LNCaP clone FGC (cell line): ENCODE data around the gene TMEM176A.
"Not testable (repeated sequence)": the region's sequence is repeated elsewhere in the genome, so short reads cannot be mapped to it uniquely, and the experiment has no call there.

Experiments
- DNase-seq: peaks from one replicate; pipeline ENCODE4 v3.0.0-alpha.2; 2011; ENCODE audit warnings: low read depth
- H3K4me3 ChIP-seq: 2 replicates; pipeline ENCODE4 v1.5.1; 2011; ENCODE audit warnings: mild to moderate bottlenecking, low read depth, low read length, control low read depth
- CTCF ChIP-seq: IDR thresholded peaks from 2 replicates; pipeline ENCODE4 v1.5.1; 2012; ENCODE audit warnings: mild to moderate bottlenecking; ENCODE audit not compliant: control insufficient read depth, insufficient read depth; ENCODE audit errors: extremely low read depth

The TMEM176A gene

DNA sequence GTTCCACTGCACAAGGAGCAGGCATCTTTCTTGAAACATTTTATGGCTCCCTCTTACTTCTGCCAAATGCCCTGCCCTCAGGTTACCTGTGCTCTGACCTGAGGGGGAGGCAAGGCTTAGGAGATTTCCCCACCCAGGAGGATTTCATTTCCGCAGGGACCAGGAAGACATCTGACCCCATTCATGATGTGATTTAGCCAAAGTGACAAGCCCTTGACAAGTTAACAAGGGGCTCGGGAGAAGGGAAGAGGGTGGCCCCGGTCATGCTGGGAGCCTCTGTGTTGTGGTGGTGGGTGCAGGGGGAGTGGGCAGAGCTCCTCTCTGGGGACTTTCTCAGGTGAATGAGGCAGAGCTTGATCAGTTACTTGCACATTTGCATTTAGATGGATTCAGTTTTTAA lies 44.4 kb upstream of the TMEM176A start:
- DNase-seq: no peak
- no peak overlapping the region for H3K4me3 ChIP-seq
- no peak for TF ChIP-seq CTCF

- no peak overlapping the region for H3K4me3 ChIP-seq
- no peak for DNase-seq
- TF ChIP-seq CTCF: peak; percentile 55
Observed at GRCh38 chr7:150756858-150757257, 43.7 kb upstream of the TMEM176A start.

DNA sequence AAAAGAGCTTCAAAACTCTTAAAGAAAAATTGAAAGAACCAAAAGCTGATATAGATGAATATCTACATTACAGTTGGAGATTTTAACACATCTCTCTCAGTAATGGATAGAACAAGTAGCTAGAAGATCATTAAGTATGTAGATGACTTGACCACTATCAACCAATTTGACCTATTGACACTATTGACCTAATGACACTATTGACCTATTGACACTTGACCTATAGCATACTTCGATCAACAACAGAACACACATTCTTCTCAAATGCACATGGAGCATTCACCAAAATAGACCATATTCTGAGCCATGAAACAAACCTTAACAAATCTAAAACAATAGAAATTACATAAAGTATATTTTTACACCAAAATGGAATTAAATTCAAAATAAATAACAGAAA lies 41.1 kb upstream of the TMEM176A start:
- TF ChIP-seq CTCF: no peak
- no peak overlapping the region for H3K4me3 ChIP-seq
- no peak for DNase-seq

DNA sequence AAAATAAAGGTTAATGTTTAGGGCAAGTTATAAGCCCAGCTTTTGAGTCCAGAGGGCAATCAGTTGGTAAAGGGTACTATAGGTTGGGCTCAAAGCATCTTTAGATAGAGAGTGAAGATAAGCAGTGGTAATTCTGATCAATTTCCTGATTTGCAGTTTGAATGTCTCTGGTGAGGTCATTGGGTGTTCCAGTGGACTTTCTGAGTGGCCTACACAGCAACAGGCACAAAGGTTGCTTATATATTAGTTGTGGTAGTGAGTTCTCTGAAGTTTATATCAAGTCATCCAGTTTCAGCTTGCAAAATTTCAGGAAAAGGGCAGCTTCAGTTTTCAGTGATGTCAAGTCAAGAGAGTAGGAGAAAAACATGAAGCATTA lies 34.2 kb upstream of the TMEM176A start:
- DNase-seq: no peak
- no peak overlapping the region for H3K4me3 ChIP-seq
- no peak for TF ChIP-seq CTCF

GRCh38 chr7:150769768-150770167 lies 30.8 kb upstream of the TMEM176A start:
- DNase-seq: no peak
- H3K4me3 ChIP-seq: no peak overlapping the region
- no peak for TF ChIP-seq CTCF

GRCh38 chr7:150774131-150774530 lies 26.4 kb upstream of the TMEM176A start:
- not testable (repeated sequence) for H3K4me3 ChIP-seq, DNase-seq

GRCh38 chr7:150778014-150778737 lies 22.4 kb upstream of the TMEM176A start:
- TF ChIP-seq CTCF: no peak
- H3K4me3 ChIP-seq: no peak overlapping the region
- DNase-seq: no peak
